Activated T-helper 2 cell treated with anti-CD3 and anti-CD28 coated beads, Interferon-gamma antibody, Interleukin-2, Interleukin-4, amounts not matched to agents 10 μg/mL and 5 μg/mL and 100 μg/mL, durations not matched to agents 14 hours and 24 hours and 36 hours (primary cell): ENCODE data around the gene C17orf107. TPM values are rescaled to one million over a fixed set of nuclear protein-coding genes. Genes with fewer than 3 reads are reported as not detected.
"Not testable (repeated sequence)": the region's sequence is repeated elsewhere in the genome, so short reads cannot be mapped to it uniquely, and the experiment has no call there.

Experiments used
- DNase-seq: peaks from one replicate; pipeline ENCODE4 v3.0.0; 2021; ENCODE audit warnings: low spot score
- H3K27ac Mint-ChIP-seq: one replicate; pipeline ENCODE4 v1.8.0; 2021; ENCODE audit warnings: mixed read lengths
- H3K27me3 Mint-ChIP-seq: one replicate; pipeline ENCODE4 v1.8.0; 2021; ENCODE audit warnings: low read depth, mixed read lengths
- H3K36me3 Mint-ChIP-seq: one replicate; pipeline ENCODE4 v1.8.0; 2021; ENCODE audit warnings: low read depth, mixed read lengths
- H3K4me1 Mint-ChIP-seq: one replicate; pipeline ENCODE4 v1.8.0; 2021; ENCODE audit warnings: low read depth, mixed read lengths
- H3K4me3 Mint-ChIP-seq: one replicate; pipeline ENCODE4 v1.8.0; 2021; ENCODE audit warnings: low read depth, mild to moderate bottlenecking, moderate library complexity, mixed read lengths
- H3K9me3 Mint-ChIP-seq: one replicate; pipeline ENCODE4 v1.8.0; 2021; ENCODE audit warnings: mixed read lengths
- intact Hi-C: fragments of 100-400 bp; cut with micrococcal nuclease; formaldehyde crosslinking; loops from one replicate; pipeline ENCODE4 v1.15.1; 2023
- total RNA-seq: library from RNA; stranded (reverse); gene quantifications from 2 replicates; pipeline ENCODE4 v1.2.3, GENCODE V29; 2022

Gene C17orf107
- total RNA-seq, 1 donor from 2014 or later, result 1.3 TPM

DNA sequence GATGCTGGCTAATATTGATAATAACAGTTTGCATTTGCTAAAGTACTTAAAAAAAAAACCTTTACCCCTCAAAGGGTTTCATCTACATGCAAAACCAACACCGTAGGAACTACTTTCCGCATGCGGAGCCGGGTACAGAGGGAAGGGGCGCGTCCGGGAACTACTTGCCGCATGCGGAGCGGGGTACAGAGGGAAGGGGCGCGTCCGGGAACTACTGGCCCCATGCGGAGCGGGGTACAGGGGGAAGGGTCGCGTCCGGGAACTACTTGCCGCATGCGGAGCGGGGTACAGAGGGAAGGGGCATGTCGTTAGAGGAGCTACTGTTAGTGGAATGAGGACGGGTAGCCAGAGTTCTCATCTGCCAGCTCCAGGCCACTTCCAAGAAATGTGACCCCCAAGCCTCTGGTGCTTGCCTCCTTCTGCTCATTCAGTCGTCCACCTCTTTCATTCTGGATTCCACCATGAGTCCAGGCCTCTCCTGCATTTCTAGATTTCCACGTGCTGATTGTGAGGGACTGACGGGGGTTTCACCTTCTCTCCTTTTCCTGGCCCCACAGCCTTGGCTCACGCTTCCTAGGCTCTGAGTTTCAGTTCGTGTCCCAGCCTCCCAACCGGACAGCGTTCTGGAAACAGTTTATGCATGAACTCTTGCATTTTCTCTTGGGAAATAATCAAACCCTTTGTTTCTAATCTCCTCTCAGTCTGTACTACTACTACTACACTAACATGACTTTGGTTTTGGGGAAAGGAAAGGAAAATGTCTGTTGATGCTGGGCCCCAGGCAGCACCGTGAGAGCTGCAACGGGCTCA, 39.3 kb upstream of the C17orf107 start:
- Mint-ChIP-seq H3K27ac (no peak overlapping the region), H3K4me1 (peaks cover 5% of the 10 kb centered on the region), H3K9me3 (no peaks in the 10 kb centered on the region), H3K4me3 (no peak overlapping the region), H3K27me3 (no peaks in the 10 kb centered on the region), H3K36me3 (peaks cover 13% of the 10 kb centered on the region)
- DNase-seq, result no peak
- intact Hi-C loops, result no loop called here

DNA sequence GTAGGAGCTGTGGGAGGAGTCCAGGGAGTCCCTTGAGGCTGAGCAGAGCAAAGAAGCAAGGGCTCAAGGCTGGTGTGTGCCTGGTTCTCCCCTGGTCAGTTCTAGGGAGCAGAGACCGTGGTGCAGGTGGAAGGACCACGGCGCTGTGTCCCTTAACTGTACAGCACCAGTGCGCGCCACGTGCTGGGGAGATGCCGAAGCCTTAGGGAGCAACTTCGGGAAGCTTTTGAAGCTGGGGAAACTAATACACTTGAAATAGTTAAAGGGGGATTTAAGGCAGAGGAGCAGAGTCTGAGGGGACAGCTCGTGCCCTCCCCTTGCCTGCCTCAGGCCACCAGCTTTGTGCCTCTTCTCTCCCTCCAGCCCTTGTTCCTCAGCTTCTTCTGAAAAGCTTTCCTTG, 38.7 kb upstream of the C17orf107 start:
- Mint-ChIP-seq H3K9me3 (no peaks in the 10 kb centered on the region), H3K36me3 (peaks cover 13% of the 10 kb centered on the region), H3K4me3 (no peak overlapping the region), H3K27me3 (no peaks in the 10 kb centered on the region), H3K4me1 (peaks cover 5% of the 10 kb centered on the region), H3K27ac (no peak overlapping the region)
- intact Hi-C loops, result no loop called here
- DNase-seq, result no peak

DNA sequence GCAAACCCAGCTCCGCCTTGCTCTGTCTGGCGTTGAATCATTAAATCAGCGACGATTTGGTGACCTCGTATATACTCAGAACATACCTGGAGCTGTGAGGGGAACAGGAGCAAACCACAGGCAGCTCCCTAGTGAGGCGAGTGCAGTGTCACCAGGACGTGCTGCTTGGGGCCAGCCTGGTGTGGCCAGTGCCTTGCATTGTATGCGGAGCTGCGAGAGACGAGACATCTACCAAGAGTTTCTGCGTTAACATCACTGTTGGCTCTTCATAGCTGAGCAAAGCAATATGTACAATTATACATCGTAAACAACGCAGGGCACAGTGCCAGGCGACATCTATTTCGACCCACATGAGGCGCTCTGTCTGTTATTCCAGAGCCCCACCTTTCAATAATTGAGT, 38.3 kb upstream of the C17orf107 start:
- Mint-ChIP-seq H3K4me1 (peaks cover 5% of the 10 kb centered on the region), H3K4me3 (no peak overlapping the region), H3K36me3 (peaks cover 11% of the 10 kb centered on the region), H3K27me3 (no peaks in the 10 kb centered on the region), H3K27ac (no peak overlapping the region), H3K9me3 (no peaks in the 10 kb centered on the region)
- intact Hi-C loops, result no loop called here
- no peak for DNase-seq

DNA sequence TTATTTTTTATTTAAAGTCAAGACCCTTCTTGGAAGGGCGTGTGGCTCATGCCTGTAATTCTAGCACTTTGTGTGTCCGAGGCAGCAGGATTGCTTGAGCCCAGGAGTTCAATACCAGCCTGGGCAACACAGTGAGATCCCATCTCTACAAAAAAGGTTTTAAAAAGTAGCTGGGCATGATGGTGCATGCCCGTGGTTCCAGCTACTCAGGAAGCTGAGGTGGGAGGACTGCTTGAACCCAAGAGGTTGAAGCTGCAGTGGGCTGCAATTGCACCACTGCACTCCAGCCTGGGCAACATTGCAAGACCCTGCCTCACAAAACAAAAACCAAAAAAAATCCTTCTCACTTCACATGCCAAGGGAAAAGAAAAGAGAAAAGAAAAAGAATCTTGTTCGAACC, 36.6 kb upstream of the C17orf107 start:
- intact Hi-C loops, result no loop called here
- H3K27me3 Mint-ChIP-seq, result no peaks in the 10 kb centered on the region
- H3K27ac Mint-ChIP-seq, result no peak overlapping the region
- no peak for DNase-seq
- H3K4me3 Mint-ChIP-seq, result no peak overlapping the region
- no peaks in the 10 kb centered on the region for H3K9me3 Mint-ChIP-seq
- no peaks in the 10 kb centered on the region for H3K36me3 Mint-ChIP-seq
- peaks cover 3% of the 10 kb centered on the region for H3K4me1 Mint-ChIP-seq

DNA sequence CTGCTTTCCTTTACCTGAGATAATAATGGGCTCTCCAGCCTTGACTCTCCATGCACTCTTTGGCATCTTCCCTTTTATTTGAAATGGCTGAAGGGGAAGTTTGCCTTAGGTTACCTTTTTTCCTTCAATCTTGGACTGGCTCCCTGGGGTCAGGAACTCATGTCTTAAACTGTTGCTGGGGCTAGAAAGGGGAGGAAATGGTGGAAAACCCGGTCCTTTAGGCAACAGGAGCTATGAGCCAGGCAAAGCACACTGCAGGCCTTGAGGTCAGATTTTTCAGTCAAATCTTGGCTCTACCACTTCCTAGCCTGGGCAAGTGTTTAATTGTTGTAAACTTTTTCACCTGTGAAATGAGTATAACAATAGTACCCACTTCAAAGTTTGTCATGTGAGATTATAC, 36.0 kb upstream of the C17orf107 start:
- no peak overlapping the region for H3K4me3 Mint-ChIP-seq
- no peak for DNase-seq
- no peaks in the 10 kb centered on the region for H3K9me3 Mint-ChIP-seq
- intact Hi-C loops, result no loop called here
- H3K36me3 Mint-ChIP-seq, result no peaks in the 10 kb centered on the region
- no peaks in the 10 kb centered on the region for H3K27me3 Mint-ChIP-seq
- H3K4me1 Mint-ChIP-seq, result peaks cover 1% of the 10 kb centered on the region
- no peak overlapping the region for H3K27ac Mint-ChIP-seq

DNA sequence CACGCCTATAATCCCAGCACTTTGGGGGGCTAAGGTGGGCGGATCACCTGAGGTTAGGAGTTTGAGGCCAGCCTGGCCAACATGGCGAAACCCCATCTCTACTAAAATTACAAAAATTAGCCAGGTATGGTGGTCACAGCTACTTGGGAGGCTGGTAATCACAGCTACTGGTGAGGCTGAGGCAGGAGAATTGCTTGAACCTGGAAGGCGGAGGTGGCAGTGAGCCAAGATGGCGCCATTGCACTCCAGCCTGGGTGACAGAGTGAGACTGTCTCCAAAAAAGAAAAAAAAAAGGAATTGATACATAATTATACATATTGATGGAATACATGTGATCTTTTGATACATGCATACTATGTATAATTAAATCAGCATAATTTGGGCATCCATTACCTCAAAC, 31.8 kb upstream of the C17orf107 start:
- intact Hi-C loops, H3K4me3 Mint-ChIP-seq, H3K27ac Mint-ChIP-seq, H3K36me3 Mint-ChIP-seq, H3K9me3 Mint-ChIP-seq, DNase-seq, H3K27me3 Mint-ChIP-seq, H3K4me1 Mint-ChIP-seq: not testable (repeated sequence)

DNA sequence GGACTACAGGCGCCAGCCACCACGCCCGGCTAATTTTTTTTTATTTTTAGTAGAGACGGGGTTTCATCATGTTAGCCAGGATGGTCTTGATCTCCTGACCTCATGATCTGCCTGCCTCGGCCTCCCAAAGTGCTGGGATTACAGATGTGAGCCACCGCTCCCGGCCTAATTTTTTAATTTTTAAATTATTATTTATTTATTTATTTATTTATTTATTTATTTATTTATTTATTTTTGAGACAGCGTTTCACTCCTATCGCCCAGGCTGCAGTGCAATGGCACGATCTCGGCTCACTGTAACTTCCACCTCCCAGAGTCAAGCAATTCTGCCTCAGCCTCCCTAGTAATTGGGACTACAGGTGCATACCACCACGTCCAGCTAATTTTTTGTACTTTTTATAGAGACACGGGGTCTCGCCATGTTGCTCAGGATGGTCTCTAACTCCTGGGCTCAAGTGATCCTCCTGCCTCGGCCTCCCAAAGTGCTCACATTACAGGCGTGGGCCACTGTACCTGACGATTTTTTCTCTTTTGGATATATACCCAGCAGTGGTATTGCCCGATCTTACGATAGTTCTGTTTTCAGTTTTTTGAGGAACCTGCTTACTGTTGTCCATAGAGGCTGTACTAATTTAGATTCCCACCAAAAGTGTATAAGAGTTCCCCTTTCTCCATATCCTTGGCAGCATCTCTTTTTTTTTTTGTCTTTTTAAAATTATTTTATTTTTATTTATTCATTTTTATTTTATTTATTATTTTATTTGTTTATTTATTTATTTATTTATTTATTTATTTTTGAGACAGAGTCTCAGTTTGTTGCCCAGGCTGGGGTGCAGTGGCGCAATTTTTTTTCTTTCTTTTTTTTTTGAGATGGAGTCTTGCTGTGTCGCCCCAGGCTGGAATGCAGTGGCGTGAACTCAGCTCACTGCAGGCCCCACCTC, 30.0 kb upstream of the C17orf107 start:
- intact Hi-C loops, DNase-seq, H3K9me3 Mint-ChIP-seq, H3K36me3 Mint-ChIP-seq, H3K27ac Mint-ChIP-seq, H3K4me3 Mint-ChIP-seq, H3K4me1 Mint-ChIP-seq, H3K27me3 Mint-ChIP-seq: not testable (repeated sequence)

DNA sequence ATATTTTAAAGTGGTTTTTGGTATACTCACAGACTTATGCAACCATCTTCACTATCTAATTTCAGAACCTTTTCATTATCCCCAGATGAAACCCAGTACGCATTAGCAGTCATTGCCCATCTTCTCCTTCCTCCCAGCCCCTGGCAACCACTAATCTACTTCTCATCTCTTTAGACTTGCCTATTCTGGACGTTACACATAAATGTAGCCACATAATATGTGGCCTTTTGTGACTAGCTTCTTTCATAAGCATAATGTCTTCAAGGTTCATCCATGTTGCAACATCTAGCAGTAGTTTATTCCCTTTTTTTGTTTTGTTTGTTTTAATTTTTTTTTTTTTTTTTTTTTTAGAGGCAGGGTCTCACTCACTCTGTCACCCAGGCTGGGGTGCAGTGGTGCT, 28.5 kb upstream of the C17orf107 start:
- intact Hi-C loops, result no loop called here
- Mint-ChIP-seq H3K9me3 (no peaks in the 10 kb centered on the region), H3K4me1 (peaks cover 5% of the 10 kb centered on the region), H3K27ac (no peak overlapping the region), H3K36me3 (peaks cover 10% of the 10 kb centered on the region), H3K27me3 (no peaks in the 10 kb centered on the region), H3K4me3 (no peak overlapping the region)
- no peak for DNase-seq

DNA sequence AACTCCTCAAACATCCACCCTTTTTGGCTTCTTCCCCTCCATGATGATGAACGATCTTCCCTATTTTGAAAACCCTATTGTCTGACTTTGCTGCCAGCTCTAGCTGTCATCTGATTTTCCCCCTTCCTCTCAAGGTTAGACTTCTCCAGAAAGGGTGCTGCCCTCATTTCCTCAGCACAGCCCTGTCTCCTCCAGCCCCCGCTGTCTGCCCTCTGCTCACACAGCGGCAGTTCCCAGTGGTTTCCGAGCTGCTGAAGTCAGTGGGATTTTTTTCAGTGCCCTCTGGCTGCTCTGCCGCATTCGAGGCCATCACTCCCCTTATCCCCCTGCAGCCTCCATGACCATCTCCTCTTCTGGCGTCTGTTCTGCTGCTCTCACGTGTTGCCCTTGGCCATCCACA, 26.6 kb upstream of the C17orf107 start:
- no peak overlapping the region for H3K4me3 Mint-ChIP-seq
- peaks cover 10% of the 10 kb centered on the region for H3K36me3 Mint-ChIP-seq
- H3K27me3 Mint-ChIP-seq, result no peaks in the 10 kb centered on the region
- H3K4me1 Mint-ChIP-seq, result peaks cover 5% of the 10 kb centered on the region
- intact Hi-C loops, result no loop called here
- H3K9me3 Mint-ChIP-seq, result no peaks in the 10 kb centered on the region
- H3K27ac Mint-ChIP-seq, result no peak overlapping the region
- DNase-seq, result no peak

DNA sequence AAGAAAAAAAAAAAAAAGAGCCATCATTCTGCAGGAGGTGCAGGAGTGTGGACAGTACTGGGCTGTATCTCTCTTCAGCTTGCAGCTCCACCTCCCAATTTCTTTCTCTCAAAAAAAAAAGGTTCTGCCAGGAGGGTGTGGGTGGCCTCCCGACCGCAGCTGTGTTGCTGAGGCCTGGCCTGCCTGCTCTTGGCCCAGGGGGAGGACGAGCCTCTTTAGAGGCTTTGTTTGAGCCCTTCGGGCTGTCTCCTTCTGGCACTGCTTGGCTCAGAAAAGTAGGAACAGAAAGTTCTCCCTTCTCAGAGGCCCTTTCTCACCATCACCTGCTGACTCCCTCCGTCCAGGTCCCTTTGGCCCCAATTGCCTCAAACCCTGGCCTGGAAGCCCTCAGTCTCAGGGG, 22.2 kb upstream of the C17orf107 start:
- Mint-ChIP-seq H3K36me3 (peaks cover 7% of the 10 kb centered on the region), H3K9me3 (no peaks in the 10 kb centered on the region), H3K27ac (no peak overlapping the region), H3K4me3 (no peak overlapping the region), H3K4me1 (peaks cover 3% of the 10 kb centered on the region), H3K27me3 (no peaks in the 10 kb centered on the region)
- DNase-seq, result no peak
- intact Hi-C loops, result no loop called here

GRCh38 chr17:4879601-4880000, 19.7 kb upstream of the C17orf107 start:
- DNase-seq, result no peak
- Mint-ChIP-seq H3K9me3 (no peaks in the 10 kb centered on the region), H3K36me3 (peaks cover 4% of the 10 kb centered on the region), H3K4me3 (no peak overlapping the region), H3K27ac (no peak overlapping the region), H3K4me1 (no peaks in the 10 kb centered on the region), H3K27me3 (no peaks in the 10 kb centered on the region)
- intact Hi-C loops, result no loop called here

DNA sequence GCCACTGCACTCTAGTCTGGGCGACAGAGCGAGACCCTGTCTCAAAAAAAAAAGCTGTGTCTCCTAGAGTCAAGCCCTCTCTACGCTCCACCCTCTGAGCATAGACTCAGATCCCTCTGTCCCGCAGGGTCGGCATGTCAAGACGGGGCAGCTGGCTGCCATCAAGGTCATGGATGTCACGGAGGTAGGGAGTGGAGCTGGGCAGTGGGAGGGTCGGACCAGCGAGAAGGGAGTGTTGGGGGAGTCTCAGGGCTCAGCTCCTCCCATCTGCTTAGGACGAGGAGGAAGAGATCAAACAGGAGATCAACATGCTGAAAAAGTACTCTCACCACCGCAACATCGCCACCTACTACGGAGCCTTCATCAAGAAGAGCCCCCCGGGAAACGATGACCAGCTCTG, 18.5 kb upstream of the C17orf107 start:
- intact Hi-C loops, result no loop called here
- H3K27ac Mint-ChIP-seq, result no peak overlapping the region
- peaks cover 10% of the 10 kb centered on the region for H3K36me3 Mint-ChIP-seq
- no peaks in the 10 kb centered on the region for H3K4me1 Mint-ChIP-seq
- no peaks in the 10 kb centered on the region for H3K9me3 Mint-ChIP-seq
- H3K27me3 Mint-ChIP-seq, result no peaks in the 10 kb centered on the region
- no peak overlapping the region for H3K4me3 Mint-ChIP-seq
- no peak for DNase-seq
